Testis (tissue), 2 donors: Measurements from ENCODE around the gene NDNF.

Experiments
- POLR2A ChIP-seq: fragments of 450-650 bp; IDR thresholded peaks from one replicate; pipeline ENCODE4 v1.6.1; 2017; ENCODE audit warnings: antibody characterized with exemption, mild to moderate bottlenecking, moderate library complexity
- TF ChIP-seq, protein P1 (sequence below), 3 experiments: fragments of 450-650 bp in 2 of 3; fragments of 200-600 bp in 1 of 3; sonication (generic) in 1 of 3; IDR thresholded peaks; one replicate each; pipeline ENCODE4 v1.5.1; 2016 to 2019; ENCODE audit warnings: antibody characterized with exemption in 3 of 3, mild to moderate bottlenecking in 2 of 3, moderate library complexity in 1 of 3

DNA sequence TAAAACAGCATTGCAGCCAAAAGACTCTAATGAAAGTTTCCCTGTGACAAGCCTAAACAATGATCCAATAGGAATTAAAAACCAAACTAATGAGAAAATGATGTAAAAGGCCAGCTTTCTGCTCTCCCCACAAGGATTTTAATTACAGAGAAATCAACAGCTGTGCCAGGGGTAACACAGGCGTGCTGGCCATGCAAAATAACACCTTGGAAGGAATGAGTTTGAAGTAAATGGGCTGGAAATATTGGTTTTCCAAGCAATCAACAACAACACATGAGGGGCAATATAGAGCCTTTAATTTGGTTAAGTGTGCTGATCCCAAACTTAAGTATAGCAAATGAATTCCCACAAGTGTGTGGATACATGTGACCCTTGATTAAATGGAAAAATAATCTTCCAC lies 56.9 kb downstream of the NDNF start:
- TF ChIP-seq, protein P1, sequence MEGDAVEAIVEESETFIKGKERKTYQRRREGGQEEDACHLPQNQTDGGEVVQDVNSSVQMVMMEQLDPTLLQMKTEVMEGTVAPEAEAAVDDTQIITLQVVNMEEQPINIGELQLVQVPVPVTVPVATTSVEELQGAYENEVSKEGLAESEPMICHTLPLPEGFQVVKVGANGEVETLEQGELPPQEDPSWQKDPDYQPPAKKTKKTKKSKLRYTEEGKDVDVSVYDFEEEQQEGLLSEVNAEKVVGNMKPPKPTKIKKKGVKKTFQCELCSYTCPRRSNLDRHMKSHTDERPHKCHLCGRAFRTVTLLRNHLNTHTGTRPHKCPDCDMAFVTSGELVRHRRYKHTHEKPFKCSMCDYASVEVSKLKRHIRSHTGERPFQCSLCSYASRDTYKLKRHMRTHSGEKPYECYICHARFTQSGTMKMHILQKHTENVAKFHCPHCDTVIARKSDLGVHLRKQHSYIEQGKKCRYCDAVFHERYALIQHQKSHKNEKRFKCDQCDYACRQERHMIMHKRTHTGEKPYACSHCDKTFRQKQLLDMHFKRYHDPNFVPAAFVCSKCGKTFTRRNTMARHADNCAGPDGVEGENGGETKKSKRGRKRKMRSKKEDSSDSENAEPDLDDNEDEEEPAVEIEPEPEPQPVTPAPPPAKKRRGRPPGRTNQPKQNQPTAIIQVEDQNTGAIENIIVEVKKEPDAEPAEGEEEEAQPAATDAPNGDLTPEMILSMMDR (IDR thresholded peaks at IDR 0.05), result no peak
- TF ChIP-seq POLR2A, result no peak
